K562 (cell line): Measurements from ENCODE around the gene HOXD9. TPM values are rescaled to one million over a fixed set of nuclear protein-coding genes. Genes with fewer than 3 reads are reported as not detected.

Source experiments
- BCOR ChIP-seq: fragments of 450-650 bp; IDR thresholded peaks from 2 replicates; pipeline ENCODE4 v1.6.1; 2016
- L3MBTL2 ChIP-seq: fragments of 450-650 bp; IDR thresholded peaks from 2 replicates; pipeline ENCODE4 v1.6.1; 2016; ENCODE audit warnings: mild to moderate bottlenecking, moderate library complexity
- LEF1 ChIP-seq: fragments of 450-650 bp; IDR thresholded peaks from 2 replicates; pipeline ENCODE4 v1.6.1; 2016; ENCODE audit warnings: mild to moderate bottlenecking
- MITF ChIP-seq: IDR thresholded peaks from 2 replicates; pipeline ENCODE4 v1.6.1; 2014; ENCODE audit warnings: antibody characterized with exemption
- NRF1 ChIP-seq, 2 experiments: fragments of 450-650 bp; IDR thresholded peaks in 1 of 2; conservative IDR thresholded peaks in 1 of 2; 2 replicates each; pipeline ENCODE4 v1.6.1; 2014; ENCODE audit warnings: mild to moderate bottlenecking in 2 of 2
- RBBP5 ChIP-seq: fragments of 200-600 bp; sonication (generic); IDR thresholded peaks from 2 replicates; pipeline ENCODE4 v1.6.1; 2012; ENCODE audit warnings: borderline replicate concordance, mild to moderate bottlenecking, low read length, control low read depth, inconsistent platforms; ENCODE audit not compliant: insufficient read depth, poor library complexity, severe bottlenecking
- RBM34 ChIP-seq: fragments of 200-400 bp; formaldehyde crosslinking; IDR thresholded peaks from 2 replicates; pipeline ENCODE4 v1.6.1; 2018; ENCODE audit warnings: low read length, borderline replicate concordance; ENCODE audit not compliant: insufficient read depth
- SMARCC2 ChIP-seq: fragments of 450-650 bp; IDR thresholded peaks from 2 replicates; pipeline ENCODE4 v1.6.1; 2017; ENCODE audit warnings: antibody characterized with exemption, moderate library complexity, mild to moderate bottlenecking, low read depth
- ZNF644 ChIP-seq: fragments of 200-800 bp; sonication (Bioruptor generic); IDR thresholded peaks from 2 replicates; pipeline ENCODE4 v1.6.1; 2016; ENCODE audit warnings: low read depth, missing genetic modification characterization, missing compliant biosample characterization
- polyA plus RNA-seq, 8 experiments: library from polyadenylated mRNA; depleted of rRNA in 4 of 8; stranded (reverse) in 5 of 8; unstranded in 3 of 8; fragments of >200 nt; fragmentation: Nextera tagmentation in 2 of 8; fragmentation: Illumina TruSeq in 1 of 8; extraction: Ambion mirVana in 2 of 8; extraction: Trizol in 1 of 8; gene quantifications; 2 replicates each; pipeline versions ENCODE4 v1.2.1 to v1.2.3, GENCODE V29; 2011 to 2014; ENCODE audit warnings: inconsistent platforms in 1 of 8, missing spikeins in 1 of 8
- total RNA-seq, 7 experiments: library from RNA; depleted of rRNA in 6 of 7; stranded (reverse); fragments of >200 nt in 6 of 7; fragmentation: Illumina TruSeq in 2 of 7; extraction: Trizol in 2 of 7; gene quantifications; 2 replicates each; pipeline versions ENCODE4 v1.2.1 to v1.2.3, GENCODE V29; 2011 to 2021; ENCODE audit warnings: low replicate concordance in 1 of 7

Gene HOXD9
- total and polyA plus RNA-seq, 9 of the 15 experiments (the other 6 are each of a cell fraction or from before 2014, with no cell fraction given): not detected

- TF ChIP-seq BCOR (no peak), L3MBTL2 (peak; percentile 91), NRF1 (conservative IDR thresholded peaks at IDR 0.05 in 1 of 2, IDR thresholded peaks at IDR 0.05 in 1 of 2) (peak; percentile 86 to 87), SMARCC2 (no peak), ZNF644 (tag) (no peak), RBM34 (no peak), LEF1 (no peak), MITF (0 out of 2 replicates have a peak, but pooled peaks have one; percentile 28), RBBP5 (no peak)
These were observed 7.8 kb downstream of the HOXD9 start (continued) for GRCh38 chr2:176130147-176130956.
